T-helper 1 cell treated with Interleukin-12 subunit alpha and Interleukin-12 subunit beta and Interleukin-4 antibody, amounts not matched to agents 30 ng/mL and 1 ng/mL, for 36 hours (primary cell): ENCODE data around the gene CFAP61. TPM values are rescaled to one million over a fixed set of nuclear protein-coding genes. Genes with fewer than 3 reads are reported as not detected.

Experiments
- intact Hi-C: fragments of 100-400 bp; cut with micrococcal nuclease; formaldehyde crosslinking; loops from one replicate; pipeline ENCODE4 v1.15.1; 2024
- total RNA-seq: library from RNA; stranded (reverse); gene quantifications from 2 replicates; pipeline ENCODE4 v1.2.3, GENCODE V29; 2022

CFAP61 gene
- total RNA-seq, 1 donor from 2014 or later: not detected

- intact Hi-C loops: no loop called here
Observed at GRCh38 chr20:20271271-20271670, 218.9 kb downstream of the CFAP61 start.

- intact Hi-C loops: no loop called here
Observed at GRCh38 chr20:20272686-20273085, 220.4 kb downstream of the CFAP61 start.

GRCh38 chr20:20273286-20273685 lies 221.0 kb downstream of the CFAP61 start:
- intact Hi-C loops: no loop called here

GRCh38 chr20:20274821-20275220 lies 222.5 kb downstream of the CFAP61 start:
- intact Hi-C loops: no loop called here

GRCh38 chr20:20275636-20276035 lies 223.3 kb downstream of the CFAP61 start:
- intact Hi-C loops: no loop called here

GRCh38 chr20:20276811-20277530 lies 224.6 kb downstream of the CFAP61 start:
- intact Hi-C loops: no loop called here

- intact Hi-C loops: no loop called here
Observed at GRCh38 chr20:20277894-20278335, 225.6 kb downstream of the CFAP61 start.

- intact Hi-C loops: no loop called here
Observed at GRCh38 chr20:20286061-20286460, 233.7 kb downstream of the CFAP61 start.

GRCh38 chr20:20289331-20289730 lies 237.0 kb downstream of the CFAP61 start:
- intact Hi-C loops: no loop called here

- intact Hi-C loops: no loop called here
Observed at GRCh38 chr20:20292472-20292871, 240.1 kb downstream of the CFAP61 start.

GRCh38 chr20:20293141-20293540 lies 240.8 kb downstream of the CFAP61 start:
- intact Hi-C loops: no loop called here

- intact Hi-C loops: no loop called here
Observed at GRCh38 chr20:20293691-20294385, 241.5 kb downstream of the CFAP61 start.

GRCh38 chr20:20295621-20296498 lies 243.5 kb downstream of the CFAP61 start:
- intact Hi-C loops: no loop called here

GRCh38 chr20:20297181-20297580 lies 244.8 kb downstream of the CFAP61 start:
- intact Hi-C loops: no loop called here

- intact Hi-C loops: no loop called here
Observed at GRCh38 chr20:20297752-20298151, 245.4 kb downstream of the CFAP61 start.

- intact Hi-C loops: no loop called here
Observed at GRCh38 chr20:20299904-20300303, 247.6 kb downstream of the CFAP61 start.

GRCh38 chr20:20303320-20303719 lies 251.0 kb downstream of the CFAP61 start:
- intact Hi-C loops: no loop called here

GRCh38 chr20:20303742-20304141 lies 251.4 kb downstream of the CFAP61 start:
- intact Hi-C loops: no loop called here

GRCh38 chr20:20304942-20305341 lies 252.6 kb downstream of the CFAP61 start:
- intact Hi-C loops: no loop called here

GRCh38 chr20:20312562-20312961 lies 260.2 kb downstream of the CFAP61 start:
- intact Hi-C loops: no loop called here

GRCh38 chr20:20317195-20317594 lies 264.9 kb downstream of the CFAP61 start:
- intact Hi-C loops: no loop called here
